GM21723 (cell line): ENCODE data around the gene SURF6.
A peak's percentile ranks its signal among the peaks of the same experiment; 100 is the strongest.
"Not testable (repeated sequence)": the region's sequence is repeated elsewhere in the genome, so short reads cannot be mapped to it uniquely, and the experiment has no call there.

Source experiments
- ATAC-seq: cut with Tn5 transposase; IDR thresholded peaks from one replicate; pipeline ENCODE4 v1.9.1; 2021; ENCODE audit warnings: mild to moderate bottlenecking, moderate library complexity; ENCODE audit not compliant: unreplicated experiment

Gene SURF6

DNA sequence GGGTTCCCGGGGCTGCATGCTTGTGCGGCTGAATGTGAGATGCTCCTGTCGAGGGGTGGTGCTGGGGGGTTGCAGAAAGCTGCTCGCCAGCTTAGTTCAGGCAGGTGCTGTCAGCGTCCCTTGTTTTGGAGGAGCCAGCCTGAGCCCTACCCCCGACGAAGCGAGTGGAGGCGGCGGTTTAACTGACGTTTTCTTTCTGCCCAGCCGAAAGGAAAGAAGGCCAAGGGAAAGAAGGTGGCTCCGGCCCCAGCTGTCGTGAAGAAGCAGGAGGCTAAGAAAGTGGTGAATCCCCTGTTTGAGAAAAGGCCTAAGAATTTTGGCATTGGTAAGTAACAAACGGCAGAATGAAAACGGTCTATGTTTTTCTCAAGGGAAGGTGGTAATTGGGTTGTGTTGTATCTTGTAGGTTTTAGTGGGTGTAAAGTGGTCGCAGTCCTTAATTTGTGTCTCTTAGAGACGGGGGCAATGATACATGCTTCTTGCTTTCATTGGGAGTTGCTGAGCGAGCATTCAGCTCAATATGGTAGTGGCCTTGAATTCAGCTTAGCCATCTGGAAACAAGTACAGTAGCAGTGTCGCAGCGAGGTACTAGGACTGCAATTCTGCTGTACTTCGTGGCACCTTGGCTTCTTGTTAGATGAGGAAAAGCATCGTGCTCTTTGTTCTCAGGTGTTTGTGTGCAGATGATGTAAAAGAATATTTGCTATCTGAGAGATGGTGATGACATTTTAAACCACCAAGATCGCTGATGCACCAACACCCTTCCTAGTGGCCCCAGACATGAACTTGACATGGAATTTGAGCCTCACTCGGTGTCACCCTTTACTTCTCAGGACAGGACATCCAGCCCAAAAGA is 13.0 kb upstream of the SURF6 start:
- no peak for ATAC-seq

DNA sequence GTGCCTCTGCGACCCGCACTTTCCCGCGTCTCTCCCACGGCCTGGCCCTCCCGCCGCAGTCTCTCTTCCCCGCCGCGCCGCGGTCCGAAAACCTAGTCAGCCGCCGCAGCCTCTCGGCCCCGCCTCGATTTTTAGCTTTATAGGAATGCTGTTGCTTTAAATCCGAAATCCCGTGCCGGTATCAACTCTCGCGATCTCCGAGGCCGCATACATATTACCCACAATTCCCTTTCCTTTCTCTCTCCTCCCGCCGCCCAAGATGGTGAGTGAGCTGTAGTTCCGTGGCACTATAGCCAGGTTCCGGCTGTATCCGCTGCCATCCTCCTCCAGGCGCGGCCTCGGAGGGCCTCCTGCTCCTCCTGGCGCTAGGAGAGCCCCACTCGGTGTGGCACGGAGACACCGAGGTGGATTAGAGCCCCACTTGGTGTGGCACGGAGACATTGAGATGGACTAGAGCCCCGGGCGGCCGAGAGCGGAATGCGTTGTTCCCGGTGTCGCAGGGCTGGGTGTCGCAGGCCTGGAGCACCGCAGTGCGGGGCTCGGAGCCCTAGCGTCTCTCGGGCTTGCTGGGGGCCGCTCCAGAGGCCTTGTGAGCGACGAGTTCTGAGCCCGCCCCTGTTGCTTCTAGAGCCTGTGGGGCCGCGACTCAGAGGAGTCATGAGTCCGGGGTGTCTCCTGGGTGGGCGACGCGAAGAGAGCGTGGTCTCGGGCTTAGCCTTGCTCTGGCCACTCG is 12.2 kb upstream of the SURF6 start, which contains the start of the genes MED22 and RPL7A:
Gene MED22 (minus strand): TSS at position 147 of the 733 bp plus-strand sequence. CDS start 1,469 bp downstream, outside the sequence.
Gene RPL7A (plus strand): TSS at position 234 of the 733 bp plus-strand sequence. CDS start 26 bp downstream, at position 260.
- peak; percentile 68 for ATAC-seq

DNA sequence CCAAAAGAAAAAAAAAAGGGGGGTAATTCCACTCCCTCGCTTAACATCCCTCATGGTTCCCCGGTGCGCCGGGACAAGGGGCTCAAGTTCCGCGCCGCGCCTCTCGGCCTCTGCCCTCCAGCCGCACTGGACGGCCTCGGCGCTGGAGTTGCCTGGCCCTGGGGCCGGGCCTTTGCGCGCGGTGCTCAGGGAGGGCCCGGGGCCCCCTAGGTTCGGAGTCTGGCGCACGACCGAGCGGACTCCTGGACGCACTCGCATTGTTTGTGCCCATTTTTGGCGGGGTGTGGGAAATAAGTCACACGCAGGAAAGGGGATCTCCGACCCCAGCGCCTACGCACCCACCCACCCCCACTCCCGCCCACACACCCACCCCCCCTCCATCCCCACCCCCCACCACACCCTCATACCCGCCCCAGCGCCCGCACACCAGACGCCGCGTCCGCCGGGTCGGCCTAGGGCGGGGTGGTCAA is 11.6 kb upstream of the SURF6 start:
- peak; percentile 28 for ATAC-seq

DNA sequence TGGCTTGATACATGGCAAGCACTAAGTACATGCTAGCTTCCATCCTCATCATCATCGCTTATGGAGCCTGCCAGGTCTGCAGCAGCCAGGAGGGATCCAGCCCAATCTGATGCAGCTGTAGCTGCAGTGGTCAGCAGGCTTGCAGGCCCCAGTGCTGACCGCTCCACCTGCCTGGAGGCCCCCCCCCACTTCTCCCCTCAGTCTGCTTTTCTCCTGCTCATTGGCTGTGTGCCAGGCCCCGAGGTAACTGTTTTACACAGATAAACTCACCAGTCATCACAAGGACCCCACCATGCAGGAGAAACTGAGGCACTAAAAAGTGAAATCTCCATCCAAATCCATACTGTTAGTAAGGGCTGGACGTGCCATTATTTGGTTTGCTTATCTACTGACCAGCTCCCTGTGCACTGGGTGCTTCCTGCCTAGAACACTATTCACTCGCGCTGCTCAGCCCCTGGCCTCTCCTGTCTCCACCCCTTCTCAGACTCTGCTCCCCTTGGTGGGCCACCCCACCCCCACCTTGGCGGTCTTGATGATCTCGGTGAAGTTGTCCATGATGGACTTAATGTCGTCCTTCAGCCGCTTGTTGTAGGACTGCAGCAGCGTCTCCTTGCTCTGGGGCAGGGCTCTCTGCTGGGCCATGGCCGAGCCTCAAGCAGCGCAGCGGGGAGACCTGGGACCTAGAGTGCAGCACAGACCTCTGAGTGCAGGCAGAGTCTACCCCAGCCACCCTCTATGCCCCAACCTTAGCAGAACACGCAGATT is 10.2 kb upstream of the SURF6 start:
- no peak for ATAC-seq

DNA sequence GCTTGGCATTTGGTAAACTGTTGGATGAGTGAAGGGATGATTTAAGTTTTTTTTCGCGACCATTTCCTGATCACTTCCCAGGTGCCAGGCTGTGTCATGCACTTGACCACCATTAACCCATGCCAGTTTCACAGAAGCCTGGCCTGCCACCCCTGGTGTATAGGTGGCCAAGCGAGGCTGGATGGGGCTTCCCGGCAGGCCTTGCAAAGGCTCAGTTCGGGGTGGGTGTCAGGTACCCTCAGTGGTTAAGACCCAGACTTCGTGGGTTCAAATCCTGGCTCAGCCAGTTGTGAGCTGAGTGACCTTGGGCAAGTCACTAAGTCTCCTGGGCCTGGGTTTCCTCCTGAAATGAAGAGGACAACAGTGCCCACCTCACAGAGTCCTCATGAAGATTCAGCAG is 9.6 kb upstream of the SURF6 start:
- ATAC-seq, result no peak

DNA sequence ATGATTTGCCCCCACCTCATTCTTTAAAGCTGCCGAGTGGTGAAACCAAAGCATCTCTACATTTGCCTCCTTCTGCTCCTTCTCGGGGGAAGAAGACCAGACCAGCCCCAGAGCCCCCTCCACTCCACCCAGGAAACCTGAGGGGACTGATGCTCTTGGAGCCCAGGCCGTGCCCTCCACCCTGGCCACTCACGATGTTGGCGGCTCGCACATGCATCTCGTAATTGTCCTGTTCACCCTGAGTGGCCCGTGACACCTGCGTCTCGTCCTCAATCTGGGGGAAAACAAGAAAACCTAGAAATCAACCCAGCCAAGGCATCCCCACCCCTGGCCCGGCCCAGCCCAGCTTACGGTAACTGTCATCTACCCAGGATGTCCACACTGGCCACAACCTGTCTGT is 9.0 kb upstream of the SURF6 start:
- ATAC-seq, result no peak

DNA sequence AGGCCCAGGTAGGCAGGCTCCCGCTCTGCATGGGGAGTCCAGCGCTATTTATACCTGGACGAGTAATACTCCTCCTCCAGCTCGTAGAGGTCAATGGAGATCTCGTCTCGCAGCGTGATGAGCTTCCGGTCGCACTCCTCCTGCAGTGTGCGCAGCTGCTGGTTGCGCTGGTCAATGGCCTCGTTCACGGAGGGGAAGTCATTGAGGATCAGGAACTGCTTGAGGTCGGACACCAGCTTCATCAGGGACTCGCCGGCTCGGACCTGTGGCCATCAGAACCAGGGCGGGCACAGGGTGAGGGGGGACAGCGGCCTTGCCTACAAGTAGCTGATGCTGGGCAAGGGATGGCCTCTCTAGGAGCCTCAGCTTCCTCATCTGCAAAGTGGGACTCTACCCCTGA is 8.1 kb upstream of the SURF6 start:
- ATAC-seq, result no peak

DNA sequence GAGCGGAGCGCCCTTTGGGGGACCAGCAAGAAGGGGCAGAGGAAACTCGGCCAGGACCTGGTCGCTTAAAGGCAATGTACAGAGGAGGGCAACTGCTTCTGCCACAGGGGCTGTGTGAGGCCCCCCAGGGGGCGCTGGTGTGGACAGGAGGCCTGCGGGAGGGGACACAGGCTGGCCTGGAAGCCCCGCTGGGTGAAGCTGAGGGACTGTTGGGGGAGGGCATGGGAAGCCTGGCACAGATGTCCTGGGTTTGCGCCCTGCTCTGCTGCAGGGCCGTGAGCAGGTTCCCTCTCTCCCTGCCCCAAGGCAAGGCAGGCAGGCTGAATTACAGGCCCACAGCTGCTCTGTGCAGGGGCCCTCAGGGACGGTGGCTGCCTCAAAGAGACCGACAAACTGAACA is 6.6 kb upstream of the SURF6 start:
- no peak for ATAC-seq

DNA sequence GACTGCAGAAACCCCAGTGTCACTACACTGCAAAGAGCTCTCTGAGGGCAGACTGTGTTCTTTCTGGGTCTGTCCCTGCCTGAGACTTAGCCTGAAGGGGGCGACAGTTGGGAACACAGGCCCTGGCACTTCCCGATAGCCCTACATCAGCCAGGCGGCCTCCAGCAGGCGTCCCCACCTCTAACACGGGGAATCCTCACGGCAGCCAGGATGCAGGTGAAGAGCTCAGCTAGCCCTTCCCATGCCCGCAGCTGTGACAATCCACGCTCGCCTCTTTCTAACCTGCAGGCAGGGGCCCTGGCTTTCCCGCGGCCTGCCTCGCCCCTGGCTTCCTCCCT is 6.0 kb upstream of the SURF6 start:
- ATAC-seq, result no peak

DNA sequence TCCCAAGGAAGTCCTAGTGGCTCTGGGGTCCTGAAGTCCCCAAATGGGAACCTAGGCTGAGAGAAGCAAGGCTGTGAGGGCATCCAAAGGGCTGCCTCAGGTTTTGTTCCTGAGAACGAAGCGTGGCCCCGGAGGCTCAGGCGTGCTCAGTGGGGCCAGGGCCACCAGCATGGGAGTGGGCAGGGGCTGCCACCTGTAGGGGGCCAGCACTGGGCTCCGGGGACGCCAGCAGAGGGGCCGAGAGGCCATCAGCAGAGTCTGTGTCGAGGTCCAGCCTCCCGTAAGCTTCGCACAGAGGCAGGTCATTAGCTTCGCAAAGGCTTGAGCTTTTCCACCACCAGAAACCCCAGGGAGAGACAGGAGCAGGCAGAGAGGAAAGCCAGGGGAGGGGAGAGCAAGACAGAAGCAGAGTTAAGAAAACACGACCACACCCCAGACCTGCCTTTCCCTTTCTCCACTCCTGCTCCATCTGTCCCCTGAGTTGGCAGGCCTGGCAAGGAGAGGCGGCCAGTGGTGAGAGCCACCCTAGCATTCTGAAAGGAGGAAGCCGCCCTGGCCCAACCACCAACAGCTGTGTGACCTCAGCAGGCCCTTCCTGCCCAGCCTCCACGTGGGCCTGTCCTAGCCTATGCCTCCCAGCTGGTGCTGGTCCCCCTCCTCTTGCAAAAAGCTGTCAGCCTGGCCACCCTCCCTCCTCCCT is 5.5 kb upstream of the SURF6 start:
- ATAC-seq, result no peak

DNA sequence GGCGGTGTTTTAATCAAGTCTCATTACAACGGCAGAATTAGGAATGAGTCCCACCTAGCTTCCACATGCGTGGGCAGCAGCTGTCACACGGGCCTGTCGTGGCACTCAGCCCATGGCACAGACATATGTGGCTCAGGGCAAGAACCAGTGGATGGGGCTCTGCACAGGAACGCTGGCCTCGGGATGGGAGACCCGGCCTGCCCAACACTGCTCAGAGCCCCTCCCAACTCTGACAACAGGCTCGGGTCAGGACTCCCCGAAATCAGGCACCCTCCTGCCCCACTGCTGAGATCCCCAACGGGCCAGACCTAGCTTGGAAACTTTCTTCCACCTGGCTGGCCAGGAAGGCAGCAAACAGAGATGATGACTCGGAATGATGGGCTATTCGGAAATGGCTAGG is 4.9 kb upstream of the SURF6 start:
- ATAC-seq, result no peak

DNA sequence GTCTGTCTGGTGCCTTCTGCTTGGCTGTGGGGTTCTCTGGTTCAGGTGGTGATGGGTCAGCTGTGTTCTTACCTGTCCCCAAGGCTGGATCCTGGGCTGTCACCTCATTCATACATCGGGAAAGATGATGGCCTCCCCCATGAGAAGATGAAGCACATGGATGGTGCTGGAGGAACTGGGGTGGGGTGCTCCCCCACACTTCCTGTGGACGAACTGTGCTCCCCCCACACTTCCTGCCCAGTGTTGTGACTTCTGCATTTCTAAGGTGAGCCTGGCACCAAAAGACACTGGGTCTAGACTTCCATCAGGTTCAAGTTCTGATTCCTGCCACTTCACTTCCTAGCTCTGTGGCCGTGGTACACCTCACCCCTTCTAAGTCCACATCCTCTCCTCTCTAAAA is 4.3 kb upstream of the SURF6 start:
- no peak for ATAC-seq

DNA sequence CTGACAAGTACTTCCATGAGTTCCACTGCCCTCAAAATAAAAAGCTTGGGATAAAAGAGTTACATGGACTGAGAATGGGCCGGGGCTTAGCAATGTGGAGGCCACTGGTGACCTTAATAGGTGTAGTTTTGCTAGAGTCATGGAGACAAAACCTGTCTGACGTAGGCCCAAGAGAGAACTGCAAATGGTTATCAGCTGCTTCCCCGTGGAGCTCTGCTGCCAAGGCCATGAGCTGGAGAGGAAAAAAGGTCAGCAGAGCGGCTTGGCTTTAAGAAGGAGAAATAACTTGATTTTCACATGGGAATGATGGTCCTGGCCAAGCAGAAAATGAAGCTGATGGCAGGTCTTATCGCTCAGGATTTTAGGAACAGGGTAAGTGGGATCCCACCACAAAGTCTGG is 3.7 kb upstream of the SURF6 start:
- no peak for ATAC-seq

DNA sequence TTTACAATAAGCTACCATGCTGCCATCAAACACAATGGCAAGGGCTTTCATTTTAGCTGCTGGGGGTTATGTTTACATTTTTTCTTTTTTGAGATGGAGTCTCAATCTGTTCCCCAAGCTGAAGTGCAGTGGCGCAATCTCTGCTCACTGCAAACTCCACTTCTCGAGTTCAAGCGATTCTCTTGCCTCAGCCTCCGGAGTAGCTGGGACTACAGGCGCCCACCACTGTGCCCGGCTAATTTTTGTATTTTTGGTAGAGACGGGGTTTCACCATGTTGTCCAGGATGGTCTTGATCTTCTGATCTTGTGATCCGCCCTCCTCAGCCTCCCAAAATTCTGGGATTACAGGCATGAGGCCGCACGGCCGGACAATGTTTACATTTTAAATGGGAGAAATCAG is 1.1 kb downstream of the SURF6 start:
- ATAC-seq, result not testable (repeated sequence)

DNA sequence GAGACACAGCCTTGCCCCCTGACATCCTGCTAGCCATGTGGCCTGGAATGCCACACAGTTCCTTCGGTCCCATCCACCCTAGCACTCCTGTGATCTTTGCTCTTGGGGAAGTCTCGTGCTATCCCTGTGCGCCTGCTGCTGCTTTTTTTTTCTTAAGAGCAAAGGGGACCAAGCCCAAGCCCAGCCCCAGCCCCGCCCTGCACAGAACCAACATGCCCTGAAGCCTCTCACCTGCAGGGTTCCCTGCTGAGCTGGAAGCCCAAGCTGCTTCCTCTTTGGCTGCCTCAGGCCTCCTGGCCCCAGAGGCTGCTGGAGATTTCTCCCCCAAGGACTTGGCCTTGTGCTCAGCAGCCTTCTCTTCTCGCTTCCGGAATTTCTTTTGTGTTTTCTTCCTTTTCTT is 1.8 kb downstream of the SURF6 start:
- no peak for ATAC-seq

DNA sequence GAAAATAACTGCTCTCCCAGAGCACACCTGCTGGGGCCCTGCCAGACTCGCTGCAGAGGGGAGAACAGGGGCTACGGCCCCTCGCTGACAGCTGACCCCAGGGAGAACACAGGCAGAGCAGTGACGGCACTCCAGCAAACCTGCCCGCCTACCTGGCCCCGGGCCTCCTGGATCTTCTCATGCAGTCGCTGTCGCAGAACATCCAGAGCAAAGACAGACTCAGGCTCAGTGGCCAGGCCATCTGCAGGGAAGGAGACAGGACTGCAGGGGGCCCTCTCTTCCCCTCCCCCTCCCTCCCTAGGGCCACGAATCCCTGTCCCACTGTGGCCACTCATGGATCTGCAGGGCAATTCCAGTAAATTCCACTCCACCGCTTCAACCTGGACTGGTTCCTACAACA is 2.4 kb downstream of the SURF6 start:
- ATAC-seq, result no peak

DNA sequence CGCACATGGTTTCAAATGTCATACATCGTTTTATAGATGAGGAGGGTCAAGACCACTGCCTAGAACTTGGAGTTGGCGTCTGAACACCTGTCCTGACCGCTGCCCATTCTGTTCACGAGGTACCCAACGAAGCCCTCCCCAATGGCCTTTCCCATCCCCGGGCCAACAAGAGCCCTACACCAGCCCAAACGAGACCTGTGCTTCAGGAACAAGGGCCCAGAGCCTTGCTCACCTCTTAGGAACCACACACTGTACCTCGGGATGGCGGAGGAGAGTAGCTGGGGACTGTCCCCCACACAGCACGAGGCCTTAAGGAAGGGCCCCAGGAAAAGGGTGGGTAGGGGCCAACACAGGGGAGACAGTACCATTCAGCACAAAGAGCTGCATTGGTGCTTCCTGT is 3.0 kb downstream of the SURF6 start:
- no peak for ATAC-seq

DNA sequence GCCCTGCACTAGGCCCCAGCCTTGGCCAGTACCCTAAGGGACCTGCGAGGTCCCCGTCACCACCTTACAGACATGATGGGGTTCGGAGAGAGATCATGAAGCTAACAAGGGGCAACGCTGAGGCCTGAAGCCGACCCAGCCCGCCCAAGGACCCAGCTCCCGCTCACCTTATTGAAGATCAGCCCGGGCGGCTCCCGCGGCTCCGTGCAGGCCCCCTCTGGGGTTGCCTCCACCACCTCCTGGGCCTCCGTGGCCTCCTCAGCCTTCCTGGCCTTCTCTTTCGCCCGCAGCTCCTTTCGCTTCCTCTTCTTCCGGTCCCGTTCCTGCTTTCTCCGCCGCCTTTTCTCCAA is 3.6 kb downstream of the SURF6 start:
- no peak for ATAC-seq

DNA sequence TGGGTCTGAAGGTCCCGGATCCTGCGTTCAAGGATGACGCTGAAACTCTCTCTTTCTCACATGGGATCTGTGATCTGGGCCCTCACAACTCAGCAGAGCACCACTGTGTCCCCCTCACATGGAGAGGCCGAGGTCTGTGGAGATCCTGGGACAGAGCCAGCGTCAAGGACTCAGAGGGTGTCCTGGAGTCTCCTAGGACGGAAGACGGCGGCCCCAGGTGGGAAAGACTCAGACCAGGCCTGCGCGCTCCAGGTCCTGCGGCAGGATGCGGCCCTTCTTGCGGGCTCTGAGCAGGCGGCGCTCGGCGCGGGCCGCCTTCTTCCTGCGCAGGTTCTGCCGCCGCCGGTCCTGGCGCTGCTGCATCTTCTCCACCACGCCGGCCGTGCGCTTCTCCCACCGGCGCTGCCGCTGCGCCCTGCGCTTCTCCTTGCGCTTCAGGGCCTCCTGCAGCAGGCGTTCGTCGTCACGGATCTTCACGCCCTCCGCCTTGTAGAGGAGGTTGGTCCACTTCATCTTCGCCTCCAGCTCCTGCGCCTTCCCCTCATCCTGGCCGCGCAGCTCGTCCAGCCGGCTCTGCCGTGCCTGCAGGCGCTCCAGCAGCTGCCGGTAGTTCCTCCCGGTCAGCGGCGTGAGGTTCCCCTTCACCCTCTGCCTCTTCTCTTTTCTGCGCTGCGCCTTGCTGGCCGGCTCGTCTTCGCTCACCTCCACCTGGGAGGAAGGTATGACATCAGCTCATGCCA is 4.2 kb downstream of the SURF6 start:
- no peak for ATAC-seq

DNA sequence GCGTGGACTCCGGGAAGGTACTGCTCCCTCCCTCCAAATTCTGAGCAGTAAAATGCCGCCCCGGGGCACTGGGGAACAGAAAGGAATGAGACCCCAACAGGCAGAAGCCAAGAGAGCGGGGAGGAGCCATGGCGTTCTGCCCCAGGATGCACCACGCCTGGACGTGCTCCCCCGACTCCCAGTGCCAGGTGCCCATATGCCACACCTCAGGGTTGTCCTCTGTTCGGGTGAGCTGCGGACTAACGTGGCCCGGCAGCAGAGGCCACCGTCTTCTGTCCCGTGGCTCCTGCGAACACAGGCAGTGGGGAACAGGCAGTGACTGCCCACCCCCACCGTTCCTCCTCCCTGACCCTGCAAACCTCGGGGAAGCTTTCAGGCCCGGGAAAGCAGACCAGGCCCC is 4.8 kb downstream of the SURF6 start:
- no peak for ATAC-seq
